CD14-positive monocyte (primary cell): ENCODE measurements around the gene CDK5RAP3. TPM values are rescaled to one million over a fixed set of nuclear protein-coding genes. Genes with fewer than 3 reads are reported as not detected.

Experiments used
- DNase-seq, 3 donors: peaks; one replicate each; pipeline ENCODE4 v3.0.0-alpha.2; 2011 to 2022
- H2AFZ ChIP-seq: 2 replicates; pipeline ENCODE4 v1.6.0; 2012; ENCODE audit warnings: mild to moderate bottlenecking, low read depth, low read length, inconsistent platforms; ENCODE audit not compliant: insufficient read depth, poor library complexity, severe bottlenecking
- H3K27ac ChIP-seq, 2 donors: 1 replicate in 1 of 2; 2 replicates in 1 of 2; pipeline ENCODE4 v1.5.1; 2012 to 2013; ENCODE audit warnings: low read length in 2 of 2, control low read depth in 1 of 2, inconsistent platforms in 1 of 2, low read depth in 1 of 2, mild to moderate bottlenecking in 1 of 2
- H3K27me3 ChIP-seq, 2 donors: one replicate each; pipeline versions ENCODE4 v1.6.0 to v1.6.1; 2011 to 2013; ENCODE audit warnings: low read length in 2 of 2; ENCODE audit not compliant: control insufficient read depth in 2 of 2, insufficient read depth in 2 of 2
- H3K36me3 ChIP-seq, 2 donors: replicated peaks in 1 of 2; 1 replicate in 1 of 2; 2 replicates in 1 of 2; pipeline versions ENCODE4 v1.5.1 to v1.6.1; 2012 to 2013; ENCODE audit warnings: low read length in 2 of 2, control low read depth in 1 of 2, inconsistent platforms in 1 of 2, mild to moderate bottlenecking in 1 of 2; ENCODE audit not compliant: insufficient read depth in 2 of 2, control insufficient read depth in 1 of 2
- H3K4me1 ChIP-seq, 2 donors: 1 replicate in 1 of 2; 2 replicates in 1 of 2; pipeline versions ENCODE4 v1.5.1 to v1.6.1; 2012 to 2013; ENCODE audit warnings: low read length in 2 of 2, control low read depth in 1 of 2, inconsistent platforms in 1 of 2, mild to moderate bottlenecking in 1 of 2, moderate library complexity in 1 of 2; ENCODE audit not compliant: insufficient read depth in 2 of 2, control insufficient read depth in 1 of 2
- H3K4me2 ChIP-seq: replicated peaks from 2 replicates; pipeline ENCODE3; 2012; ENCODE audit warnings: low read length, moderate library complexity, mild to moderate bottlenecking; ENCODE audit not compliant: poor library complexity, severe bottlenecking; ENCODE audit errors: extremely low read depth
- H3K4me3 ChIP-seq, 3 experiments: fragments of 200-600 bp in 1 of 3; sonication (generic) in 1 of 3; replicated peaks in 1 of 3; 1 replicate in 2 of 3; 2 replicates in 1 of 3; pipeline ENCODE4 v1.5.1; 2011 to 2013; ENCODE audit warnings: low read length in 3 of 3, mild to moderate bottlenecking in 3 of 3, control low read depth in 2 of 3, low read depth in 2 of 3, inconsistent platforms in 1 of 3, moderate library complexity in 1 of 3
- H3K79me2 ChIP-seq: 2 replicates; pipeline ENCODE4 v1.6.0; 2012; ENCODE audit warnings: mild to moderate bottlenecking, control low read depth, inconsistent platforms, low read length, moderate library complexity; ENCODE audit not compliant: insufficient read depth
- H3K9ac ChIP-seq: 2 replicates; pipeline ENCODE4 v1.6.0; 2017; ENCODE audit warnings: low read length, mild to moderate bottlenecking; ENCODE audit not compliant: insufficient read depth, poor library complexity, severe bottlenecking
- H3K9me3 ChIP-seq, 2 donors: replicated peaks in 1 of 2; 1 replicate in 1 of 2; 2 replicates in 1 of 2; pipeline versions ENCODE4 v1.5.1 to v1.6.1; 2012 to 2013; ENCODE audit warnings: low read length in 2 of 2, control low read depth in 1 of 2; ENCODE audit not compliant: control insufficient read depth in 1 of 2, insufficient read depth in 1 of 2
- H4K20me1 ChIP-seq: 2 replicates; pipeline ENCODE4 v1.6.0; 2012; ENCODE audit warnings: mild to moderate bottlenecking, low read length, control low read depth, moderate library complexity; ENCODE audit not compliant: insufficient read depth
- H3K27ac Mint-ChIP-seq, 7 donors: one replicate each; pipeline ENCODE4 v1.8.0; 2020; ENCODE audit warnings: mild to moderate bottlenecking in 7 of 7, mixed read lengths in 7 of 7, moderate library complexity in 6 of 7, inconsistent platforms in 2 of 7
- H3K27me3 Mint-ChIP-seq, 3 donors: one replicate each; pipeline ENCODE4 v1.8.0; 2021 to 2022; ENCODE audit warnings: low read depth in 3 of 3, mild to moderate bottlenecking in 3 of 3, mixed read lengths in 3 of 3, moderate library complexity in 3 of 3, inconsistent platforms in 1 of 3
- H3K36me3 Mint-ChIP-seq, 2 donors: one replicate each; pipeline ENCODE4 v1.8.0; 2020; ENCODE audit warnings: mixed read lengths in 2 of 2, inconsistent platforms in 1 of 2, mild to moderate bottlenecking in 1 of 2
- H3K4me1 Mint-ChIP-seq: one replicate; pipeline ENCODE4 v1.8.0; 2020; ENCODE audit warnings: mild to moderate bottlenecking, mixed read lengths
- H3K4me3 Mint-ChIP-seq, 2 donors: one replicate each; pipeline ENCODE4 v1.8.0; 2020; ENCODE audit warnings: mild to moderate bottlenecking in 2 of 2, mixed read lengths in 2 of 2, moderate library complexity in 1 of 2
- H3K9me3 Mint-ChIP-seq, 7 donors: one replicate each; pipeline ENCODE4 v1.8.0; 2020 to 2022; ENCODE audit warnings: mixed read lengths in 7 of 7, mild to moderate bottlenecking in 6 of 7, moderate library complexity in 6 of 7, inconsistent platforms in 2 of 7
- WGBS: methylation state at CpG from one replicate; pipeline ENCODE4 v1.1.5; 2013; ENCODE audit warnings: missing lambda C conversion rate; ENCODE audit not compliant: insufficient coverage; 5-methylcytosine and 5-hydroxymethylcytosine counted together
- intact Hi-C, 2 donors: fragments of 100-400 bp; cut with micrococcal nuclease; formaldehyde crosslinking; loops; one replicate each; pipeline versions ENCODE4 v1.15.0 to v1.15.1; 2023
- polyA plus RNA-seq, 3 donors: library from polyadenylated mRNA; depleted of rRNA in 1 of 3; unstranded in 2 of 3; stranded (reverse) in 1 of 3; fragments of 300-500 nt in 2 of 3; fragments of >200 nt in 1 of 3; fragmentation: Illumina TruSeq in 2 of 3; gene quantifications; 1 replicate in 2 of 3; 2 replicates in 1 of 3; pipeline ENCODE4 v1.2.3, GENCODE V29; 2012 to 2021
- TF ChIP-seq, protein P1 (sequence below): fragments of 200-600 bp; IDR thresholded peaks from one replicate; pipeline ENCODE4 v1.8.0; 2022; ENCODE audit warnings: antibody characterized with exemption, mild to moderate bottlenecking

The CDK5RAP3 gene
- polyA plus RNA-seq, 3 donors: 86.1 to 782 (median 94.4) TPM

DNA sequence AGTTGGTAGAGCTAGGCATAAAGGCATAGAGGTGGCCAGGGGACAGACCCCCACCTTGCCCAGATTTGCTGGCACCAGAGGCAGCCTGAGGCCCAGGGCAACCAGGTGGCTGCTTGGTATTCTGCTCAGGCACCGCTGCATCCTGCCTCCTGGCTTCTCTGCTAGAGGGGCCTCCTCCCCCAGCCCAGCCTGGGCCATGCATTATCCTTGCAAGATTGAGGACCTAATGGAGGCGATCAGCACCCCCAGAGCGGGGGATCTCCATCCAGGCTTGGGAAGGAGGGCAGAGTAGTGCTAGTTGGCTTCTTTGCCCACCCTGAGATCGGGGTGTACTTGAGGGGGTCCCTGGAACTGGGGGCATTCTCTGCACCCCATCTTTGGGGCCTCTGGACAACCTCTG lies 23.8 kb downstream of the CDK5RAP3 start:
- 100% methylated on average over 1 of the region's 4 CpGs for WGBS
- no peaks in the 10 kb centered on the region for H3K9me3 Mint-ChIP-seq

DNA sequence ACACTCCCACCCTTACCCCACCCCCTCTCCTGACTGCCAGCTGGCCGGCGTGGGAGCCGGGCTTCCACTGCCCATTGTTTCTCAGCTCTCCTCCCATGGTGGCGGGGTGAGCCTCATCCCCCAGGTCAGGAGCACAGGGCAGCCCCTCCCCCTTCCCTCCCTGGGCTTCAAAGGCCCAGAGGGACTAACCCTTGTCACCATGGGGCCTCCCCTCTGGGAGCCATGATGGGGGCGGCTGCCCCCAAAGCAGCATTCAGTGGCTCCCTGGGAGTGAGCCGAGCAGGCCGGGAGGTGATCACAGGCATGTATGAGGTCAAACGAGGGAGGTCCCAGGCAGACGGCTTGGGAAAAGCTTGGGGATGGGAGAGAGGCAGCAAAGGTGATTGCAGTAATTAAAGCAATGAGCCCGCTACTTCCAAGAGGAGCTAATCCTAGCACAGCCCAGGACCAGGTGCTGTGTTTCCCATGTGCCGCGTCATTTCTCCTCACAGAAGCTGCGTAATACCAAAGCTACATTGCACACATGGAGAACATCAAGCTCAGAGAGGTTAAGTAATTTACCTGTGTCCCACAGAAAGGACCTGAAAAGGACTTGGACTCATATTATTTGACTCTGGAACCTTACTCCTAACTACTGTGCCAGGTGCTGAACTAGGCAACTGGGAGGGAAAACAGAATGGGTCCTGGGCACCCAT lies 24.5 kb downstream of the CDK5RAP3 start:
- H3K4me3 Mint-ChIP-seq: no peak overlapping the region
- TF ChIP-seq, protein P1, sequence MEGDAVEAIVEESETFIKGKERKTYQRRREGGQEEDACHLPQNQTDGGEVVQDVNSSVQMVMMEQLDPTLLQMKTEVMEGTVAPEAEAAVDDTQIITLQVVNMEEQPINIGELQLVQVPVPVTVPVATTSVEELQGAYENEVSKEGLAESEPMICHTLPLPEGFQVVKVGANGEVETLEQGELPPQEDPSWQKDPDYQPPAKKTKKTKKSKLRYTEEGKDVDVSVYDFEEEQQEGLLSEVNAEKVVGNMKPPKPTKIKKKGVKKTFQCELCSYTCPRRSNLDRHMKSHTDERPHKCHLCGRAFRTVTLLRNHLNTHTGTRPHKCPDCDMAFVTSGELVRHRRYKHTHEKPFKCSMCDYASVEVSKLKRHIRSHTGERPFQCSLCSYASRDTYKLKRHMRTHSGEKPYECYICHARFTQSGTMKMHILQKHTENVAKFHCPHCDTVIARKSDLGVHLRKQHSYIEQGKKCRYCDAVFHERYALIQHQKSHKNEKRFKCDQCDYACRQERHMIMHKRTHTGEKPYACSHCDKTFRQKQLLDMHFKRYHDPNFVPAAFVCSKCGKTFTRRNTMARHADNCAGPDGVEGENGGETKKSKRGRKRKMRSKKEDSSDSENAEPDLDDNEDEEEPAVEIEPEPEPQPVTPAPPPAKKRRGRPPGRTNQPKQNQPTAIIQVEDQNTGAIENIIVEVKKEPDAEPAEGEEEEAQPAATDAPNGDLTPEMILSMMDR: no peak

More for the DNA sequence above, 23.8 kb downstream of the CDK5RAP3 start:
- Mint-ChIP-seq H3K4me1 (peaks cover 14% of the 10 kb centered on the region), H3K27me3 (peaks cover 2 to 9% (median 4%) of the 10 kb centered on the region in 3 donors), H3K36me3 (peaks cover 0 to under 1% of the 10 kb centered on the region in 2 donors), H3K4me3 (no peak overlapping the region), H3K27ac (no peak overlapping the region)
- H3K79me2 ChIP-seq: no peaks in the 10 kb centered on the region
- no peak overlapping the region for H3K9ac ChIP-seq
- no peak overlapping the region for H3K4me2 ChIP-seq
- intact Hi-C loops: no loop called here
- no peak overlapping the region for H3K27ac ChIP-seq
- TF ChIP-seq, protein P1: no peak
- H3K4me1 ChIP-seq: peaks cover 10 to 13% of the 10 kb centered on the region in 2 donors
- H2AFZ ChIP-seq: no peak overlapping the region
- no peak overlapping the region for H3K4me3 ChIP-seq
- H4K20me1 ChIP-seq: no peaks in the 10 kb centered on the region
- no peaks in the 10 kb centered on the region for H3K9me3 ChIP-seq
- H3K36me3 ChIP-seq: no peaks in the 10 kb centered on the region
- DNase-seq: no peak
- no peaks in the 10 kb centered on the region for H3K27me3 ChIP-seq

More for the DNA sequence above, 24.5 kb downstream of the CDK5RAP3 start:
- H2AFZ ChIP-seq: no peak overlapping the region
- H3K9me3 ChIP-seq: no peaks in the 10 kb centered on the region
- H3K79me2 ChIP-seq: no peaks in the 10 kb centered on the region
- no peak overlapping the region for H3K4me3 ChIP-seq
- Mint-ChIP-seq H3K27ac (no peak overlapping the region), H3K27me3 (peaks cover 2 to 7% (median 4%) of the 10 kb centered on the region in 3 donors), H3K4me1 (peaks cover 19% of the 10 kb centered on the region), H3K9me3 (no peaks in the 10 kb centered on the region), H3K36me3 (no peaks in the 10 kb centered on the region)
- no peak overlapping the region for H3K4me2 ChIP-seq
- H4K20me1 ChIP-seq: no peaks in the 10 kb centered on the region
- no peak overlapping the region for H3K27ac ChIP-seq
- H3K36me3 ChIP-seq: no peaks in the 10 kb centered on the region
- intact Hi-C loops: no loop called here
- 74% methylated on average over 8 of the region's 13 CpGs for WGBS
- H3K4me1 ChIP-seq: peaks cover 17 to 20% of the 10 kb centered on the region in 2 donors
- no peak for DNase-seq
- no peaks in the 10 kb centered on the region for H3K27me3 ChIP-seq
- no peak overlapping the region for H3K9ac ChIP-seq
